Nephron progenitor cell (in vitro differentiated cells): ENCODE measurements around the gene UBAC2.

Experiments
- DNase-seq: peaks from one replicate; pipeline ENCODE4 v3.0.0; 2021
- H3K27ac Mint-ChIP-seq: 2 replicates; pipeline ENCODE4 v1.8.0; 2021; ENCODE audit warnings: mild to moderate bottlenecking, moderate library complexity, mixed read lengths
- H3K27me3 Mint-ChIP-seq: 2 replicates; pipeline ENCODE4 v1.8.0; 2021; ENCODE audit warnings: mild to moderate bottlenecking, low read depth, mixed read lengths; ENCODE audit not compliant: poor library complexity
- H3K36me3 Mint-ChIP-seq: 2 replicates; pipeline ENCODE4 v1.8.0; 2021; ENCODE audit warnings: low read depth, mixed read lengths
- H3K4me1 Mint-ChIP-seq: 2 replicates; pipeline ENCODE4 v1.8.0; 2021; ENCODE audit warnings: mixed read lengths
- H3K4me3 Mint-ChIP-seq: 2 replicates; pipeline ENCODE4 v1.8.0; 2021; ENCODE audit warnings: mild to moderate bottlenecking, moderate library complexity, mixed read lengths
- H3K9me3 Mint-ChIP-seq: 2 replicates; pipeline ENCODE4 v1.8.0; 2021; ENCODE audit warnings: mild to moderate bottlenecking, moderate library complexity, mixed read lengths
- CTCF ChIP-seq: fragments of 200-600 bp; sonication (generic); IDR thresholded peaks from 2 replicates; pipeline ENCODE4 v1.5.0; 2021; ENCODE audit warnings: antibody characterized with exemption

The UBAC2 gene

GRCh38 chr13:99374169-99374991, 173.7 kb downstream of the UBAC2 start:
- no peak for DNase-seq
- Mint-ChIP-seq H3K27ac (no peak overlapping the region), H3K4me3 (no peak overlapping the region), H3K4me1 (peaks cover 19% of the 10 kb centered on the region), H3K9me3 (no peaks in the 10 kb centered on the region), H3K36me3 (peaks cover 77% of the 10 kb centered on the region), H3K27me3 (no peaks in the 10 kb centered on the region)
- TF ChIP-seq CTCF = no peak

GRCh38 chr13:99374994-99375737, 174.5 kb downstream of the UBAC2 start:
- no peak overlapping the region for H3K27ac Mint-ChIP-seq
- no peak for TF ChIP-seq CTCF

GRCh38 chr13:99375738-99376080, 175.1 kb downstream of the UBAC2 start:
- Mint-ChIP-seq H3K4me3 (no peak overlapping the region), H3K4me1 (peaks cover 28% of the 10 kb centered on the region), H3K27me3 (no peaks in the 10 kb centered on the region), H3K36me3 (peaks cover 78% of the 10 kb centered on the region), H3K9me3 (no peaks in the 10 kb centered on the region), H3K27ac (no peak overlapping the region)
- no peak for TF ChIP-seq CTCF
- DNase-seq = no peak

More at GRCh38 chr13:99374994-99375737, 174.5 kb downstream of the UBAC2 start:
- H3K9me3 Mint-ChIP-seq = no peaks in the 10 kb centered on the region
- no peak overlapping the region for H3K4me3 Mint-ChIP-seq
- no peaks in the 10 kb centered on the region for H3K27me3 Mint-ChIP-seq
- DNase-seq = no peak
- peaks cover 27% of the 10 kb centered on the region for H3K4me1 Mint-ChIP-seq
- peaks cover 80% of the 10 kb centered on the region for H3K36me3 Mint-ChIP-seq

GRCh38 chr13:99376132-99376531, 175.5 kb downstream of the UBAC2 start:
- H3K9me3 Mint-ChIP-seq = no peaks in the 10 kb centered on the region
- no peaks in the 10 kb centered on the region for H3K27me3 Mint-ChIP-seq
- no peak overlapping the region for H3K4me3 Mint-ChIP-seq
- peak overlapping the region; percentile 90 for H3K27ac Mint-ChIP-seq
- peaks cover 28% of the 10 kb centered on the region for H3K4me1 Mint-ChIP-seq
- no peak for TF ChIP-seq CTCF
- H3K36me3 Mint-ChIP-seq = peaks cover 78% of the 10 kb centered on the region
- DNase-seq = no peak

DNA sequence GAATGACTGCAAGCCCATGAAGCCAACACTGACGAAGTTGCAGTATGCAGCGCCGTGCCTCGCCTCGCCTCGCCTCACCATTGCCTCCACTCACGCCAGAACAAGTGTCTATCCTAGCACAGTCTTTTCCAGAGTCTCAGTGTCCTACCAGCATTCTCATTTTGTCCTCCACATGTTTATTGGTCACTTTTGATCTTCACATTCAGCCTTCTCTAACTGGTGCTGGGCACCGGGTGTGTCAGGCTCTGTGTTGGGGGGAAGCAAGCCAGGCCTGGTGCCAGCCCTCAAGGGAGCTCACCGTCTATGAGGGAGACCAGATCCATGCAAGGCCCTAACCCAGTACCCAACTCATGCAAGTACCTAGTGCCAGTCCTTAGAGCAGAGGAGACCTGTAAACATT, 176.3 kb downstream of the UBAC2 start:
- Mint-ChIP-seq H3K9me3 (no peaks in the 10 kb centered on the region), H3K27me3 (no peaks in the 10 kb centered on the region), H3K4me1 (peaks cover 28% of the 10 kb centered on the region), H3K27ac (no peak overlapping the region), H3K4me3 (no peak overlapping the region), H3K36me3 (peaks cover 77% of the 10 kb centered on the region)
- no peak for DNase-seq
- no peak for TF ChIP-seq CTCF
